GM18498 (cell line): Measurements from ENCODE around the gene SCO2.

Experiments
- ATAC-seq: cut with Tn5 transposase; IDR thresholded peaks from one replicate; pipeline ENCODE4 v1.9.1; 2021; ENCODE audit warnings: mild to moderate bottlenecking, moderate library complexity; ENCODE audit not compliant: unreplicated experiment

The SCO2 gene, protein sequence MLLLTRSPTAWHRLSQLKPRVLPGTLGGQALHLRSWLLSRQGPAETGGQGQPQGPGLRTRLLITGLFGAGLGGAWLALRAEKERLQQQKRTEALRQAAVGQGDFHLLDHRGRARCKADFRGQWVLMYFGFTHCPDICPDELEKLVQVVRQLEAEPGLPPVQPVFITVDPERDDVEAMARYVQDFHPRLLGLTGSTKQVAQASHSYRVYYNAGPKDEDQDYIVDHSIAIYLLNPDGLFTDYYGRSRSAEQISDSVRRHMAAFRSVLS

DNA sequence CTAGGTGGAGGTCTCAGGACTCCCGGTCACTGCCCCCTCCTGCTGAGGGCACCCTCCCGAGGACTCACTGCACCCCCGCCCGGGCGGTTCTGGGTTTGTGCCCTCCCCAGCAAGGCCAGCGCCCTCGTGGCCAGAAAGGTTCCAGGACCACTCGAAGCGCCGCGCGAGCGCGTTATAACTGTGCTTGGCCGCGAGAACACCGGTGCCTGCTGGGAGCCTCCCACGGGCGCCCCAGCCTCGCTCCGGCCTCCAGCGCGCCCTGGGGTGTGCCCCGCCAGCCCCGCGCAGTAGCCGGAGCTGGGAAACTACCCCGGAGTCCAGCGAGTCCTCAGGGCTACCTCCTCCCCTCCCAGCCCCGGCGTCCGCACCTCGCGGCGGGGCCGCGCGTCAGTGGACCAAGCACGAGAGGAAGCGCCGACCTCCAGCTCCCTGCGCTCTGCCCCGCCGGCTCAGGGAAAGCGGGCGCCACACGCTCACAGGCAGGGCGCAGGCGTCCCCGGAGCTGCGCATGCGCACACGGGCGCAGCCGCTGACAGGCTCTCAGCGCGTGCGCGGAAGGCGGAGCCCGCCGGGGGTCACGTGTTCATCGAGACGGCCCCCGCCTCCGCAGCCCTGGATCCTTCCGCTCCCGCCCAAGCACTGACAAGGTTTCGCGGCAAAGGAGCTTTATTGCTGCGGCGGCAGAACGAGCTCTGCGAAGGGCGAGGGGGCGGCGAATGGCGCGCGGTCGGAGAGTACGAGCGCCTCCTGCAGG is at the start of gene SCO2:
TSS of gene SCO2 (minus strand) at position 495 of the 754 bp plus-strand sequence. CDS start 1,187 bp downstream, outside the sequence.
- ATAC-seq, result peak; percentile 43

DNA sequence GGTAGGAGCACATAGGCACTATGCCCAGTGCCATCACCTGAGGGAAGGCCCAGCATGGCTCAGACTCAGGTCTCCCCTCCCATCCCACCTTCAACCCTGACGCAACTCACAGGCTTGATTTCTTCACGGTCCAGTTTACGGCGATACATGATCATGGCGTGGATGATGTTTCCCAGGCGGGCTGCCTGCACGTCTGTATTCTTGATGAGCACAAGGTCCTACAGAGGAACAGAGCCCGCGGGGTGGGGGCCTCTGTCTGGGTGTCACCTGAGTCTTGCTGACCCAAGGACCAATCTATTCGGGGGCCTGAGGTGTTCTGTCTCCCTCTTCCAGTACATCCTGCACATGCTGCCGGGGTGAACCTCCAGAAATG is 49.0 kb upstream of the SCO2 start:
- no peak for ATAC-seq

DNA sequence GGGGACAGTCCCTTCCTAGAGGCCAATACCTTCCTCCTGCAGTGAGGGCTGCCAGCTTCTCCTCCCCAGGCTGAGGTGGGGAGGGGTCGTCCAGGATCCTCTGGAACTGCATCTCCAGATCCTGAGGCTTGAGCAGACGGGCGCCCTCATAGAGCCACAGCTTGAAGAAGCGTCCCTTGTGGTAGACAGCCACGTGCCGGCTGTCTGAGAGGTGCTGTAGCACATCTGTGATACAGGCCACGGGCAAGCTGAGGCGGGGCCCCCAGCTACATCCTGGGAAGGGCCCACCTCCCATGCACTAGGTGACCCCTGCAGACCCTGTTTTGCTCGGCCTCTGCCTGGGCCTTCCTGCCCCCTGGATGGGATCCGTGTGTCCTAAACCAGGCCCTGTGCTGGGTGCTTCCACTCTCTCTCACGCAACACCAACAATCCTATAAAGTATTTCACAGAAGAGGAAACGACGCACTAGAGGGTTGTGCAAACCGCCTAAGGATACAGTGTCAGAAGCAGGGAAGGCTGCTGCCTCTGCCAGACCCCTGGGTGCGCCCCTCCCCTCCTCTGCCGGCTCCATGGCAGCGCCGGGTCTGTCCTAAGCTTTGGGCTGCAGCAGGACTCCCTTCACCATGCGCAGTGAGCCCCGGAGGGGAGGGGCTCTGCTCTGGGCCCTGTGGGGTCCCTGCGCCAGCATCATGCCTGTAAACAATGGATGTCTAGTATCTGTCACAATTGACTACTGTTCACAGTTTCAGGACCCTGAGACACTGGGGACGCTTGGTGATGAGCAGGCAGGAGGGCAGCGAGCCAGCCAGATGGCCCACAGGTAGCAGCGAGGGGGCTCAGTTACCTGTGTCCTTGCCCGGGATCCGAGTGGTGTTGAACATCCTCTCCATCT is 48.3 kb upstream of the SCO2 start:
- no peak for ATAC-seq

GRCh38 chr22:50572965-50573364 is 47.6 kb upstream of the SCO2 start:
- ATAC-seq, result no peak

GRCh38 chr22:50571264-50572175 is 46.1 kb upstream of the SCO2 start:
- ATAC-seq, result no peak

GRCh38 chr22:50570861-50571260 is 45.5 kb upstream of the SCO2 start:
- no peak for ATAC-seq

DNA sequence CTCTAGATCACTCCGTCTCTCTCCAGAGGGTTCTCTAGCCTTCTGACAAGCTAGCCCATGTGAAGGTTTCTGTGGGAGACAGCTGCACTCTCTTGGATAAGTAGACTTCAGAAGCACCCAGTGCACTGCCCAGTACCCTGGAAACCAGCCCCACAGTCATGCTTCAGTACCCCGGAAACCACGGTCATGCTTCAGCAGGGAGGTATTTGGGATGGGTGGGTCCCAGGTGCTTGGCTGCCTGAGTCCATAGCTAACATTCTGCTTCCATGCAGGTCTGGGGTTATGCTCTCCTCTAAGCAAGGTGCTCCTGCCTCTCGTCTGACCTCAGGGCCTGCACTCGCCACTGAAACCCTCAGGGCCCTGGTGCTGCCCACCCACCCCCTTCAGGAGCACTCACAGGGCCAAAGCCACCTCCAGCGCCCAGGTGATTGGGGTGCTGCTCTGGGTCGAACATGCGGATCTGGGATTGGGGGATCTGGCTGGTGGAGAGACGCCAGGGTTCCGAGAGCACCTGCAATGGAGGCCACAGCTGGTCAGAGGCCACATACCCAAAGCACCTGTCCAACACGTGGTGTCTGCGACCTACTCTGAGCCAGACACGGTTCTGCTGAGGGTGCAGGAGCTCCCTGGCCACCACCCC is 44.6 kb upstream of the SCO2 start:
- ATAC-seq, result no peak

GRCh38 chr22:50569041-50569459 is 43.7 kb upstream of the SCO2 start:
- ATAC-seq, result no peak

DNA sequence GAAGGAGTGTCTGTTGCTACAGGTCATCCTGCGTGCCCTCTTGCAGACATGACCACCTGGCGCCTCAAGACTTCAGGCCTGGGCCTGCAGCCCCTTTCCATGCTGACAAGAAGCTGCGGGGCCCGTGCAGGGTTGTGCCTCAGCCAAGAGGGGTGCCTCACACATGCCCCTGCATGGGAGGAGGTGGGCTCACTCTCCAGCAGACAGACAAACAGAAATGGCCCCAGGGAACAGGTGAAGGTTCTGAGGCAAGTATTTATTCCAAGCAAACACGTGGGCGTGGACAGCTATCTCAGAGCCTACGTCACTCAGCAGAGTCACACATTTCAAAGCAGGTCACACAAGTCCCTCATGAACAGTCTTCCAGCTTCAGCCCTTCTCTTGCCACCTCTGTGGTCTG is 43.2 kb upstream of the SCO2 start:
- no peak for ATAC-seq

DNA sequence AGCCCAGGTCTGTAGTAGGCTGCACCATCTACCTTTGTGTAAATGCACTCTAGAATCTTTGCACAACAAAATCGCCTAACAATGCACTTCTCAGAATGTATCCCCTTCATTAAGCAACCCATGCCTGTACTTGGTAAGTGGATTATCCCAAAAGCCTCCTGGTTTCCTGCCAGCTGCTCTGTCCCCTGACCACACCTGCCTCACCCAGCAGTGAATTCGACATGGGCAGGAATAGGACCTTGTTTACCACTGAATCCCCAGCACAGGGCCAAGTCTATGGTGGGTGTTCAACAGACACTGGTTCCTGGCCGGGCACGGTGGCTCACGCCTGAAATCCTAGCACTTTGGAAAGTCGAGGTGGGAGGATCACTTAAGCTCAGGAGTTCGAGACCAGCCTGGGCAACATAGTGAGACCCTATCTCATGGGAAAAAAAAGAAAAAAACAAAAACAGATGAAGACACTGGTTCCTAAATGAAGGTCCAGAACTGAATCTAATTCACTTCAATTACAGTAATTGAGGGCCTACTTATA is 42.4 kb upstream of the SCO2 start:
- ATAC-seq, result no peak

DNA sequence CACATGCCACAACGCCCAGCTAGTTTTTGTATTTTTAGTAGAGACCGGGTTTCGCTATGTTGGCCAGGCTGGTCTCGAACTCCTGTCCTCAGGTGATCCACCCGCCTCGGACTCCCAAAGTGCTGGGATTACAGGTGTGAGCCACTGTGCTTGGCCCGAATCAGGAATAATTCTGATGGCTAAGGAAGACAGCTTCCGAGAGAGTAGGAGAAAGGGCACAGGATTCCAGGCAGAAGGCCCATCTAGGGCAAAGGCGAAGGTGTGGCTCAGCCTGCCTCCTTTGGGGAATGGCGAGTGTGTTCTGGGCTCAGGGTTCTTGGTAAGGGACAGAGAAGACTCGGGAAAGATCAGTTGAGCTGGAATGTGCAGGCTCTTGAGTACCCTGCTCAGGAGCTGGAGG is 38.9 kb upstream of the SCO2 start:
- ATAC-seq, result no peak

DNA sequence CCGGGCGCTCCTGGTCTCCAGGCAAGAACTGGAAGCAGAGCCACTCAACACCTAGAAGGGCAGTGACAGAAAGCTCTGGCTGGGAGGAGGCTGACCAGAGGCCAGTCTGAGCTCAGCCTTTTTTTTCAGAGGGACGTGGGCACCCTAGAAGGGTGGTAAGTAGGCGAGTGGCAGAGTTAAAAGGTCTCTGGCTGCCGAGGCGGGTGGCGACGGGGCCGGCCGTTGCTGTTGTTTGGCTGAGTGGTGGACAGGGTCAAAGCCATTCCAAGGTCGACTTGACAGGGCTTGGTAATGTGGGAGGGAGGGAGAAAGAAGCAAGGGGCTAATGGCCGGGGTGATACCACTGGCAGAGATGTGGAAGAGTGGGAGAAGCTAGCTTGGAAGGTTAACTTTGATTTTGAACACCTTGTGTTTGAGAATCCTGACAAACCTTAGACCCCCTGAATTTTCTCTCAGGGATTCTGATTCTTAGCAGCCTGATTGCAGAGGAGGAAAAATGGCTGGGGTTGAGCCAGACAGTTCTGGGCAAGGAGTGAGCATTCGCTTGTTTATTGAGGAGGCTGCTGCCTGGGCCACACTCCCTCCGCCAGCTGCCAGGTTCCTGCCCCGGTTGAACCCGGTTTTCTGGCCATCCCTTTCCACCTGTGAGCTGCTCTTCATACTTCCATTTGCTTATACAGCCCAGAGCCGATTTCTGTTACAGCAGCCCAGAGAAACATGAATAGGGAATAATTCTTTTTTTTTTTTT is 38.2 kb upstream of the SCO2 start:
- no peak for ATAC-seq

GRCh38 chr22:50562523-50563412 is 37.4 kb upstream of the SCO2 start, which contains the start of gene SYCE3:
TSS of gene SYCE3 (minus strand) at chr22:50562919. CDS start at chr22:50556405, 6,514 bp downstream.
- ATAC-seq, result peak; percentile 97

GRCh38 chr22:50561401-50562358 is 36.3 kb upstream of the SCO2 start:
- ATAC-seq, result no peak

GRCh38 chr22:50560034-50560433 is 34.6 kb upstream of the SCO2 start:
- no peak for ATAC-seq

DNA sequence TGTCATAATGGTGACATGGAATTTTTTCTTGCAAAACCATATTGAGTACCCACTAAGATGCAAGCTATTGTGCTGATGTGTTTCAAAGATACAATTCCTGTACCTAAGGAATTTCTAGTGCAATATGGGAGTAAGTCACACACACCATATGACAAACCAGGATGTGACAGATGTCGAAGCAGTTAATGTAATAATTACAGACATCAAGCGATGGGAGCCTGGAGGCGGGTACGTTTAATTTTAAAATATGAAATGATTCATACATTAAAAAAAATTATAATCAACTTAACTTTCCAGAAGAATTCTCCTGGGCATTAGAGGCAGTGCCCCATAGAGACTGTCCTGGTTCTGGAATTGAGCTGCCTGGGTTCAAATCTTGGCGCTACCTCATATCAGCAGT is 31.3 kb upstream of the SCO2 start:
- no peak for ATAC-seq

- ATAC-seq, result no peak
These were observed 27.9 kb upstream of the SCO2 start for GRCh38 chr22:50553310-50553709.
